Spleen (tissue), 11 donors: ENCODE measurements around the gene SEMA3E. TPM values are rescaled to one million over a fixed set of nuclear protein-coding genes. Genes with fewer than 3 reads are reported as not detected.

Source experiments
- DNase-seq: peaks from one replicate; pipeline ENCODE4 v3.0.0-alpha.2; 2020
- H3K27ac ChIP-seq, 8 donors: fragments of 200-600 bp; sonication (generic) in 7 of 8; 1 replicate in 4 of 8; 2 replicates in 4 of 8; pipeline versions ENCODE4 v1.5.0 to v1.8.0; 2016 to 2021; ENCODE audit warnings: inconsistent platforms in 4 of 8, mild to moderate bottlenecking in 4 of 8, moderate library complexity in 1 of 8
- H3K27me3 ChIP-seq, 7 donors: fragments of 200-600 bp; sonication (generic) in 6 of 7; replicated peaks in 1 of 7; 1 replicate in 4 of 7; 2 replicates in 3 of 7; pipeline versions ENCODE4 v1.5.0 to v1.8.0; 2016 to 2021; ENCODE audit warnings: inconsistent platforms in 3 of 7, mild to moderate bottlenecking in 1 of 7
- H3K36me3 ChIP-seq, 6 donors: fragments of 200-600 bp; sonication (generic) in 5 of 6; 1 replicate in 4 of 6; 2 replicates in 2 of 6; pipeline versions ENCODE4 v1.5.0 to v1.8.0; 2016 to 2021; ENCODE audit warnings: inconsistent platforms in 2 of 6
- H3K4me1 ChIP-seq, 6 donors: fragments of 200-600 bp; sonication (generic) in 5 of 6; 1 replicate in 3 of 6; 2 replicates in 3 of 6; pipeline versions ENCODE4 v1.5.0 to v1.8.0; 2016 to 2021; ENCODE audit warnings: inconsistent platforms in 3 of 6
- H3K4me3 ChIP-seq, 8 donors: fragments of 200-600 bp; sonication (generic) in 7 of 8; 1 replicate in 4 of 8; 2 replicates in 4 of 8; pipeline versions ENCODE4 v1.5.0 to v1.8.0; 2016 to 2021; ENCODE audit warnings: inconsistent platforms in 4 of 8, mild to moderate bottlenecking in 4 of 8, moderate library complexity in 2 of 8
- H3K9me3 ChIP-seq, 8 donors: fragments of 200-600 bp; sonication (generic) in 7 of 8; 1 replicate in 4 of 8; 2 replicates in 4 of 8; pipeline versions ENCODE4 v1.5.0 to v1.8.0; 2016 to 2021; ENCODE audit warnings: inconsistent platforms in 4 of 8
- CTCF ChIP-seq, 11 experiments: fragments of 200-600 bp in 7 of 11; fragments of 450-650 bp in 4 of 11; sonication (generic) in 4 of 11; IDR thresholded peaks in 8 of 11; conservative IDR thresholded peaks in 3 of 11; 1 replicate in 7 of 11; 2 replicates in 4 of 11; pipeline versions ENCODE4 v1.4.0 to v1.8.0; 2016 to 2021; ENCODE audit warnings: antibody characterized with exemption in 11 of 11, inconsistent platforms in 4 of 11, mild to moderate bottlenecking in 1 of 11
- POLR2A ChIP-seq, 3 donors: fragments of 450-650 bp; IDR thresholded peaks; one replicate each; pipeline ENCODE4 v1.5.1; 2017; ENCODE audit warnings: antibody characterized with exemption in 3 of 3, mild to moderate bottlenecking in 1 of 3
- POLR2AphosphoS5 ChIP-seq, 3 donors: sonication (generic); formaldehyde crosslinking; IDR thresholded peaks; one replicate each; pipeline ENCODE4 v1.5.1; 2017; ENCODE audit warnings: antibody characterized with exemption in 3 of 3
- WGBS, 5 donors: extraction: QIAGEN DNeasy Blood & Tissue Kit in 3 of 5; methylation state at CpG; one replicate each; pipeline versions ENCODE4 v1.1.5 to v1.1.7; 2013 to 2018; 5-methylcytosine and 5-hydroxymethylcytosine counted together
- intact Hi-C: fragments of 100-400 bp; cut with DNase I; formaldehyde crosslinking; loops from one replicate; pipeline ENCODE4 v1.15.0; 2023; ENCODE audit warnings: low total_unique reads
- polyA plus RNA-seq, 3 donors: library from polyadenylated mRNA; stranded (reverse); fragments of 200-250 nt; gene quantifications; one replicate each; pipeline ENCODE4 v1.2.1, GENCODE V29; 2013
- total RNA-seq, 7 donors: library from RNA; depleted of rRNA in 3 of 7; stranded (reverse); fragments of >200 nt in 3 of 7; fragmentation: NEBNext Ultra II Directional in 4 of 7; extraction: Animal tissue kit (Norgen Biotek cat#: 25700) in 4 of 7; gene quantifications; one replicate each; pipeline versions ENCODE4 v1.1.0 to v1.2.1, GENCODE V29; 2016 to 2021
- donor health status: healthy with polysubstance abuse.
- donor health status: DM: no; HTN: no; CAD: no; lungs with moderate emphysema.
- donor health status: DM: no; HTN: no; CAD: no.
- donor health status: Bipolar disorder and iron deficiency.
- donor health status: healthy.
- donor health status: DM: no; HTN: no; CAD: no.
- donor health status: DM: yes; HTN: yes; CAD: no.

The SEMA3E gene
- total and polyA plus RNA-seq, 10 donors, result under 0.01 to 0.44 (median 0.29) TPM; not detected in 7

DNA sequence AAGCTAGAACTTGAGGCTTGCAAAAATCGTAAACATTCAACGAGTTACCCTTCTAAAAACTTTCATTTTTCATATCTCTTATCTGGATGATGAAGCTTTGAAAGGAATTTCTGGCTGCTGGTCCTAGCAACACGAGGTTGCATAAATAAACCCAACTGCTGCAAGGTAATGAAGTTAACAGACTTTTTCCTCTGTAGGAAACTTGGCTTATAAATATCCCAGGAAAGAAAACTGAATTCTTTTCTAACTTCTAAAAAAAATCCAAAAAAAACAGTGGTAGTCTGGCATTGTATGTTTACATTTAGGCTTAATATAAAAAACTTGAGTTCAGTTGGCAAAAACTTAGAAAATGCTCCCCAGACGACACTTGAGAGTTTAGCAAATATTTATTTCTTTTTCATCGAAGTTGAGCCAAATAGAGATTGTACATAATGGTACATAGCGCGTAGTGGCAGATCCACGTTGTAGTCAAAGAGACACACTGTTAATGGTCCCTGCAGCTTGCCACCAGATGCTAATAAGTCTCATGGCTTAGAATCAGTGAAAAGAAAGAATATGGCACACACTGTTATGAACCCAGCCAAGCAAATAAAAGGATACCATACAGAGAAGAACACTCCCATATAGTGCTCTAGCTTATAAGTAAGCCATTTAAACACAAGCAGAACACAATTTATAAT, 285.9 kb downstream of the SEMA3E start:
- intact Hi-C loops, result no loop called here
- 59 to 72% (median 65%) methylated on average over 8 of the region's 8 CpGs for WGBS, 5 donors
- Histone ChIP-seq H3K27ac (no peak overlapping the region), H3K9me3 (peaks cover 0 to 5% (median 0%) of the 10 kb centered on the region in 8 donors), H3K27me3 (no peaks in the 10 kb centered on the region), H3K4me3 (no peak overlapping the region), H3K36me3 (no peaks in the 10 kb centered on the region), H3K4me1 (no peaks in the 10 kb centered on the region)
- DNase-seq, result no peak
- TF ChIP-seq POLR2A (IDR thresholded peaks at IDR 0.05) (no peak), CTCF (IDR thresholded peaks at IDR 0.05 in 8 of 11, conservative IDR thresholded peaks at IDR 0.05 in 3 of 11) (no peak), POLR2AphosphoS5 (IDR thresholded peaks at IDR 0.05) (no peak)

DNA sequence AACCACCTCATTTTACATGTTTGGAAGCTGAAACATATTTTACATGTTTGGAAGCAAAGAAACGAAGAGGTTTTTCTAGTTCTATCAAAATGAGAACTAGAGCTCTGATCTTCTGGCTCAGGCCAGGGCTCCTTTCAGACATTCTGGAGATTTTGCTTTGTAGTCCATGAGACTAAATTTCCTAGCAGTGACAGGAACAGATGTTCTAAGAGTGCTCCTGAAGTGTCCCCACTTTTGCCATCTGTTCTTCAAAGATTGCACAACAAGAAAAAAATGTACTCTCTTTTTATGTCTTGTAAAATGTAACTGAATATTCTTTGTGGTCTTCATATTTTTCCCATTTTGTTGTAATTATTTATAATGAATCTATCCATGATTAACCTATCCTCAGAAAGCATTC, 289.8 kb downstream of the SEMA3E start:
- no peaks in the 10 kb centered on the region for H3K27me3 ChIP-seq
- no peak for DNase-seq
- intact Hi-C loops, result no loop called here
- no peak overlapping the region for H3K4me3 ChIP-seq
- no peaks in the 10 kb centered on the region for H3K36me3 ChIP-seq
- H3K9me3 ChIP-seq, result peaks cover 0 to 5% (median 0%) of the 10 kb centered on the region in 8 donors
- no peak overlapping the region for H3K27ac ChIP-seq
- TF ChIP-seq POLR2AphosphoS5 (IDR thresholded peaks at IDR 0.05), result no peak
- TF ChIP-seq CTCF (IDR thresholded peaks at IDR 0.05 in 8 of 11, conservative IDR thresholded peaks at IDR 0.05 in 3 of 11), result no peak
- TF ChIP-seq POLR2A (IDR thresholded peaks at IDR 0.05), result no peak
- H3K4me1 ChIP-seq, result no peaks in the 10 kb centered on the region
- WGBS, 5 donors, result 62 to 70% (median 63%) methylated on average over 1 of the region's 1 CpG

GRCh38 chr7:83355143-83355542, 293.8 kb downstream of the SEMA3E start:
- intact Hi-C loops, result no loop called here
- DNase-seq, result no peak
- no peaks in the 10 kb centered on the region for H3K4me1 ChIP-seq
- H3K4me3 ChIP-seq, result no peak overlapping the region
- H3K27me3 ChIP-seq, result no peaks in the 10 kb centered on the region
- TF ChIP-seq POLR2A (IDR thresholded peaks at IDR 0.05) (no peak), POLR2AphosphoS5 (IDR thresholded peaks at IDR 0.05) (no peak), CTCF (IDR thresholded peaks at IDR 0.05 in 8 of 11, conservative IDR thresholded peaks at IDR 0.05 in 3 of 11) (no peak)
- peaks cover 0 to 11% (median 6%) of the 10 kb centered on the region in 8 donors for H3K9me3 ChIP-seq
- H3K36me3 ChIP-seq, result no peaks in the 10 kb centered on the region
- H3K27ac ChIP-seq, result no peak overlapping the region
- WGBS, 5 donors, result 64 to 86% (median 69%) methylated on average over 3 of the region's 3 CpGs

DNA sequence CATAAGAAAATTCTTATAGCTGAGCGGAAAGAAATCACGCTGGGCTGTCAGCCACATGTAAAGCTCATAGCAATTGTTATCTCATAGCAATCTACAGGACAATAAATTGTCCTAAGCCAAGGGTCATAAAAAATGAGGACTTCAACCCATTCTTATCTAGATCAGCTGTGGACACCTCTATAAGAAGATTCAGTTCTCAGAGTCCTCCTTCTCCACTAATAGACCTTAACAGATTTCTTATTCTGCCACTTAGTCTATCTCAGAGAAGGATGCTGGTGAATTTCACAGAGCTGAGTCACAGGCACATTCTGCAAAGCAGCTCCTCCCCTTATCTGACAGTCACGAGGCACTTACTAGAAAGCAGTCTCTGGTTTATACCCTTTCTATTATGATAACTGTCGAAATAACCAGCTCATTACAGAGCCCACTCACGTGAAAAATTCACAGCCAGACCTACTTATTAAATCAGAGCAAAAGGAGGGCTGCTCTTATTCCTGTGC, 300.9 kb downstream of the SEMA3E start:
- H3K36me3 ChIP-seq, result no peaks in the 10 kb centered on the region
- no peak overlapping the region for H3K27ac ChIP-seq
- WGBS, 5 donors, result 62 to 71% (median 67%) methylated on average over 5 of the region's 5 CpGs
- no peaks in the 10 kb centered on the region for H3K4me1 ChIP-seq
- DNase-seq, result no peak
- intact Hi-C loops, result no loop called here
- H3K27me3 ChIP-seq, result no peaks in the 10 kb centered on the region
- TF ChIP-seq CTCF (IDR thresholded peaks at IDR 0.05 in 8 of 11, conservative IDR thresholded peaks at IDR 0.05 in 3 of 11) (no peak), POLR2A (IDR thresholded peaks at IDR 0.05) (no peak), POLR2AphosphoS5 (IDR thresholded peaks at IDR 0.05) (no peak)
- peaks cover 0 to 30% (median 13%) of the 10 kb centered on the region in 8 donors for H3K9me3 ChIP-seq
- H3K4me3 ChIP-seq, result no peak overlapping the region
